Breast epithelium (tissue), 4 donors: ENCODE results near the gene NEURL1B. TPM values are rescaled to one million over a fixed set of nuclear protein-coding genes. Genes with fewer than 3 reads are reported as not detected.
A peak's percentile ranks its signal among the peaks of the same experiment; 100 is the strongest.

Source experiments
- DNase-seq, 2 donors: peaks; one replicate each; pipeline ENCODE4 v3.0.0-alpha.2; 2019; ENCODE audit warnings: low spot score in 2 of 2
- H3K27ac ChIP-seq, 2 donors: fragments of 200-600 bp; sonication (generic) in 1 of 2; one replicate each; pipeline ENCODE4 v1.5.1; 2016 to 2019; ENCODE audit warnings: mild to moderate bottlenecking in 1 of 2
- H3K27me3 ChIP-seq, 2 donors: fragments of 200-600 bp; sonication (generic) in 1 of 2; one replicate each; pipeline versions ENCODE4 v1.5.1 to v1.6.0; 2017 to 2019; ENCODE audit warnings: control low read depth in 1 of 2, mild to moderate bottlenecking in 1 of 2
- H3K36me3 ChIP-seq: fragments of 200-600 bp; one replicate; pipeline ENCODE4 v1.5.1; 2019
- H3K4me1 ChIP-seq, 2 donors: fragments of 200-600 bp; sonication (generic); one replicate each; pipeline ENCODE4 v1.5.1; 2016 to 2019; ENCODE audit warnings: control low read depth in 1 of 2
- H3K4me3 ChIP-seq, 3 donors: fragments of 200-600 bp; sonication (generic); 1 replicate in 2 of 3; 2 replicates in 1 of 3; pipeline ENCODE4 v1.5.1; 2016 to 2019; ENCODE audit warnings: mild to moderate bottlenecking in 3 of 3, moderate library complexity in 2 of 3
- H3K9me3 ChIP-seq, 2 donors: fragments of 200-600 bp; sonication (generic) in 1 of 2; one replicate each; pipeline ENCODE4 v1.5.1; 2016 to 2019; ENCODE audit warnings: control low read depth in 1 of 2
- CTCF ChIP-seq, 3 donors: fragments of 450-650 bp; IDR thresholded peaks; one replicate each; pipeline ENCODE4 v1.5.1; 2016 to 2017; ENCODE audit warnings: antibody characterized with exemption in 3 of 3, mild to moderate bottlenecking in 3 of 3, moderate library complexity in 3 of 3
- POLR2A ChIP-seq: fragments of 450-650 bp; IDR thresholded peaks from one replicate; pipeline ENCODE4 v1.6.1; 2016; ENCODE audit warnings: antibody characterized with exemption, mild to moderate bottlenecking, moderate library complexity
- POLR2AphosphoS5 ChIP-seq, 3 donors: sonication (generic); formaldehyde crosslinking; IDR thresholded peaks; one replicate each; pipeline ENCODE4 v1.6.1; 2017; ENCODE audit warnings: antibody characterized with exemption in 3 of 3
- intact Hi-C: fragments of 100-400 bp; cut with DNase I; formaldehyde crosslinking; loops from one replicate; pipeline ENCODE4 v1.15.1; 2023; ENCODE audit warnings: low total_unique reads
- total RNA-seq, 3 donors: library from RNA; depleted of rRNA; stranded (reverse); fragments of >200 nt; gene quantifications; one replicate each; pipeline ENCODE4 v1.1.0, GENCODE V29; 2016

The NEURL1B gene
- total RNA-seq, 3 donors from 2014 or later, result 6.3 to 17.0 (median 9.9) TPM

- DNase-seq, result peak in 1 of 2 donors; percentile 75
Measured at GRCh38 chr5:172688349-172689217, 47.5 kb downstream of the NEURL1B start.

GRCh38 chr5:172689218-172689572, 48.1 kb downstream of the NEURL1B start:
- Histone ChIP-seq H3K4me1 (peaks cover 6 to 7% of the 10 kb centered on the region in 2 donors), H3K27ac (peak overlapping the region; percentile 80 to 87), H3K4me3 (no peak overlapping the region), H3K27me3 (no peaks in the 10 kb centered on the region), H3K36me3 (no peaks in the 10 kb centered on the region), H3K9me3 (no peaks in the 10 kb centered on the region)
- DNase-seq, result no peak
- intact Hi-C loops, result no loop called here
- TF ChIP-seq POLR2AphosphoS5 (IDR thresholded peaks at IDR 0.05), result no peak
- TF ChIP-seq POLR2A, result no peak
- no peak for TF ChIP-seq CTCF (IDR thresholded peaks at IDR 0.05)

More at GRCh38 chr5:172688349-172689217, 47.5 kb downstream of the NEURL1B start:
- intact Hi-C loops, result no loop called here
- TF ChIP-seq CTCF (IDR thresholded peaks at IDR 0.05), result no peak
- TF ChIP-seq POLR2AphosphoS5 (IDR thresholded peaks at IDR 0.05), result peak in 1 of 3 donors; percentile 52
- no peak for TF ChIP-seq POLR2A
- Histone ChIP-seq H3K4me1 (peaks cover 6 to 7% of the 10 kb centered on the region in 2 donors), H3K9me3 (no peaks in the 10 kb centered on the region), H3K27ac (peak overlapping the region; percentile 80 to 87), H3K4me3 (no peak overlapping the region), H3K27me3 (no peaks in the 10 kb centered on the region), H3K36me3 (no peaks in the 10 kb centered on the region)

- H3K4me1 ChIP-seq, result peaks cover 6 to 7% of the 10 kb centered on the region in 2 donors
- intact Hi-C loops, result loop anchor here (10.0 kb wide), 1 partner anchor 585 kb away; no protein-coding TSS in a partner anchor
Measured at GRCh38 chr5:172689801-172690200, 48.7 kb downstream of the NEURL1B start.

DNA sequence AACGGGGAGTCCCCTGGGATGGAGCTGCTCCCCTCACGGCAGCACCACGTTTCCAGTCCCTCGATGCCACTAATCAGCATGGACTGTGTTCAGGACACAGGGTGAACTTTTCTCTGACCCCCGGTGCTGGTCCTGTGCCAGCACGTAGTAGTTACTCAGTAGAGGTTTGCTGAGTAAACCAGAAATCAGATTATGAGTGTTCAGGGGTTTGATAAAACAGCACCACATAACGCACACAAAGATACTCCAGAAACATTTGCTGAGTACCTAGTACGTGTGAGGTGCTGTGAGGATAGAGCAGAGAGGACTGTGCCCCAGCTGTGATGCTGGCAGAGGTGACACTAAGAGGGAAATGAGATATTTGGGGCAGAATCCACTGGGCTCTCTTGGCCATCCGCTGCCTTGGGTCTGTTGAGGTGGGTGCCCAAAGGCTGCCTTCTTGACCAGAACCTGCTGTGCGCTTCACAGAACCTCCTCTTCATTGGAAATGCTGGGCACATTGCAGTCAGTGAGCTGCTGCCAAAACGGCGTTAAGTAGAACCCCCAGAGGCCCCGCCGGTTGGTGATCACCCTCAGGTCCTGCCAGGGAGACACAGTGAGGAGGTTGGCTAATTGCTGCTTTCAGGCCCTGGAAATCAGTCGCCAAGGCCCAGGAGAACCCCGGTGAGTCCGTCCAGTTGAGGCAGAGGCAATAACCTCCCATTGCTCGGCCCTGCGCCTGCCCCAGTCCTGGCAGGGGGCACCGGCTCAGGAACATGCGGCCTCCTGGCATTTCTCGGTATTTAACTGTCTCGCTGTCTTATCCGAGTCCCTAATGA, 49.4 kb downstream of the NEURL1B start:
- Histone ChIP-seq H3K27me3 (no peaks in the 10 kb centered on the region), H3K27ac (peak overlapping the region; percentile 80 to 87), H3K4me3 (no peak overlapping the region), H3K4me1 (peaks cover 6 to 7% of the 10 kb centered on the region in 2 donors), H3K9me3 (no peaks in the 10 kb centered on the region), H3K36me3 (no peaks in the 10 kb centered on the region)
- TF ChIP-seq POLR2A (no peak), POLR2AphosphoS5 (IDR thresholded peaks at IDR 0.05) (no peak), CTCF (IDR thresholded peaks at IDR 0.05) (no peak)
- DNase-seq, result no peak
- intact Hi-C loops, result loop anchor here (10.0 kb wide), 1 partner anchor 586 kb away; no protein-coding TSS in a partner anchor

More at GRCh38 chr5:172689801-172690200, 48.7 kb downstream of the NEURL1B start:
- no peak for DNase-seq
- Histone ChIP-seq H3K27ac (peak overlapping the region; percentile 80 to 87), H3K27me3 (no peaks in the 10 kb centered on the region), H3K9me3 (no peaks in the 10 kb centered on the region), H3K4me3 (no peak overlapping the region), H3K36me3 (no peaks in the 10 kb centered on the region)
- TF ChIP-seq POLR2A (no peak), CTCF (IDR thresholded peaks at IDR 0.05) (no peak), POLR2AphosphoS5 (IDR thresholded peaks at IDR 0.05) (no peak)
